DOHH2 (cell line): Measurements from ENCODE around the gene PTH2.

Experiments
- CTCF ChIP-seq: fragments of 200-600 bp; sonication (generic); IDR thresholded peaks from one replicate; pipeline ENCODE4 v1.5.1; 2014; ENCODE audit warnings: antibody characterized with exemption, mild to moderate bottlenecking, low read depth, low read length; ENCODE audit not compliant: poor library complexity, severe bottlenecking
- EZH2phosphoT487 ChIP-seq: fragments of 200-600 bp; sonication (generic); IDR thresholded peaks from 2 replicates; pipeline ENCODE4 v1.6.1; 2017; ENCODE audit warnings: borderline replicate concordance, mild to moderate bottlenecking, antibody characterized with exemption, low read length, moderate library complexity, mixed read lengths

- TF ChIP-seq CTCF, result no peak
- no peak for TF ChIP-seq EZH2phosphoT487
Measured at GRCh38 chr19:49436381-49437017, 13.3 kb upstream of the PTH2 start.
